GM10266 (cell line): ENCODE measurements around the gene ARHGEF37.

ENCODE experiments used
- DNase-seq: peaks from one replicate; pipeline ENCODE4 v3.0.0; 2012; ENCODE audit errors: extremely low spot score
- CTCF ChIP-seq: IDR thresholded peaks from 2 replicates; pipeline ENCODE4 v1.5.1; 2012; ENCODE audit warnings: mild to moderate bottlenecking, low read depth; ENCODE audit not compliant: control insufficient read depth, insufficient read depth; ENCODE audit errors: missing control alignments

The ARHGEF37 gene

GRCh38 chr5:149603920-149604319, 22.6 kb downstream of the ARHGEF37 start:
- DNase-seq: no peak
- no peak for TF ChIP-seq CTCF

GRCh38 chr5:149604321-149604720, 23.0 kb downstream of the ARHGEF37 start:
- DNase-seq: no peak
- TF ChIP-seq CTCF: no peak

GRCh38 chr5:149605354-149605997, 24.2 kb downstream of the ARHGEF37 start:
- no peak for TF ChIP-seq CTCF
- no peak for DNase-seq

GRCh38 chr5:149605998-149606724, 24.9 kb downstream of the ARHGEF37 start:
- DNase-seq: peak; percentile 44
- TF ChIP-seq CTCF: no peak

GRCh38 chr5:149608936-149609545, 27.7 kb downstream of the ARHGEF37 start:
- DNase-seq: no peak
- TF ChIP-seq CTCF: no peak

- TF ChIP-seq CTCF: no peak
- no peak for DNase-seq
Measured at GRCh38 chr5:149609640-149610219, 28.4 kb downstream of the ARHGEF37 start.
